ENCODE data around the gene SLC35B4. TPM values are rescaled to one million over a fixed set of nuclear protein-coding genes. Genes with fewer than 3 reads are reported as not detected.

SLC35B4 gene
- total RNA-seq, 1 experiment from 2014 or later, result 21.6 TPM

DNA sequence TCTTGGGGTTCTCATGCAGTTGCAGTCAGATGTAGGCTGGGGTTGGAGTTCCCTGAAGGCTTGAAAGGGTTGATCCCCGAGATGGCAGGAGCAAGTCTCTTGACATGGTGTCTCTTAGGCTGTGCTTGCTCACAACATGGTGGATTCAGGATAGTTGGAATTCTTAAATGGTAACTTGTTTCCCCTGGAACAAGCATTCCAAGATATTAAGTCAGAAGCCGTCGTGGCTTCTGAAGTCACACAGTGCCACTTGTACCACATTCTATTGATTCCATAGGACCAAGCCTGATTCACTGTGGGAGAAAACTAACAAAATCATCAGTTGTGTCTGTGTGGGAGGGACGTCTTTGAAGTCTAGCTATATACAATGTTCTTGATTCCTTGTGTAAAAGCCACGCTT is 3.5 kb upstream of the SLC35B4 start:
- Histone ChIP-seq H3K4me3 (ENCODE audit: low read depth in 2 of 2, low read length in 2 of 2) (no peak overlapping the region), H3K27me3 (ENCODE audit: control insufficient read depth, insufficient read depth, low read length) (no peaks in the 10 kb centered on the region), H3K9me3 (ENCODE audit: control insufficient read depth, insufficient read depth, low read depth, low read length) (no peaks in the 10 kb centered on the region), H3K36me3 (ENCODE audit: control insufficient read depth, insufficient read depth, low read length) (no peaks in the 10 kb centered on the region), H3K27ac (ENCODE audit: low read length) (no peak overlapping the region), H3K4me1 (ENCODE audit: control insufficient read depth, insufficient read depth, low read length) (peaks cover 9% of the 10 kb centered on the region)
- ChIA-PET POLR2A (no interaction called here), CTCF (no interaction called here)
- intact Hi-C loops (cut with micrococcal nuclease; ENCODE audit: unreplicated experiment), result no loop called here
- no TSS peak for BruUV-seq (replicated peaks)
- no peak for ATAC-seq
- in situ Hi-C loops (cut with HindIII; ENCODE audit: low pct_unique_long_range_greater_than_20kb, low sequenced_read_pairs), result no loop called here
- TF ChIP-seq, protein P1, sequence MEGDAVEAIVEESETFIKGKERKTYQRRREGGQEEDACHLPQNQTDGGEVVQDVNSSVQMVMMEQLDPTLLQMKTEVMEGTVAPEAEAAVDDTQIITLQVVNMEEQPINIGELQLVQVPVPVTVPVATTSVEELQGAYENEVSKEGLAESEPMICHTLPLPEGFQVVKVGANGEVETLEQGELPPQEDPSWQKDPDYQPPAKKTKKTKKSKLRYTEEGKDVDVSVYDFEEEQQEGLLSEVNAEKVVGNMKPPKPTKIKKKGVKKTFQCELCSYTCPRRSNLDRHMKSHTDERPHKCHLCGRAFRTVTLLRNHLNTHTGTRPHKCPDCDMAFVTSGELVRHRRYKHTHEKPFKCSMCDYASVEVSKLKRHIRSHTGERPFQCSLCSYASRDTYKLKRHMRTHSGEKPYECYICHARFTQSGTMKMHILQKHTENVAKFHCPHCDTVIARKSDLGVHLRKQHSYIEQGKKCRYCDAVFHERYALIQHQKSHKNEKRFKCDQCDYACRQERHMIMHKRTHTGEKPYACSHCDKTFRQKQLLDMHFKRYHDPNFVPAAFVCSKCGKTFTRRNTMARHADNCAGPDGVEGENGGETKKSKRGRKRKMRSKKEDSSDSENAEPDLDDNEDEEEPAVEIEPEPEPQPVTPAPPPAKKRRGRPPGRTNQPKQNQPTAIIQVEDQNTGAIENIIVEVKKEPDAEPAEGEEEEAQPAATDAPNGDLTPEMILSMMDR (IDR thresholded peaks at IDR 0.05), result no peak
- TF ChIP-seq, protein P2, sequence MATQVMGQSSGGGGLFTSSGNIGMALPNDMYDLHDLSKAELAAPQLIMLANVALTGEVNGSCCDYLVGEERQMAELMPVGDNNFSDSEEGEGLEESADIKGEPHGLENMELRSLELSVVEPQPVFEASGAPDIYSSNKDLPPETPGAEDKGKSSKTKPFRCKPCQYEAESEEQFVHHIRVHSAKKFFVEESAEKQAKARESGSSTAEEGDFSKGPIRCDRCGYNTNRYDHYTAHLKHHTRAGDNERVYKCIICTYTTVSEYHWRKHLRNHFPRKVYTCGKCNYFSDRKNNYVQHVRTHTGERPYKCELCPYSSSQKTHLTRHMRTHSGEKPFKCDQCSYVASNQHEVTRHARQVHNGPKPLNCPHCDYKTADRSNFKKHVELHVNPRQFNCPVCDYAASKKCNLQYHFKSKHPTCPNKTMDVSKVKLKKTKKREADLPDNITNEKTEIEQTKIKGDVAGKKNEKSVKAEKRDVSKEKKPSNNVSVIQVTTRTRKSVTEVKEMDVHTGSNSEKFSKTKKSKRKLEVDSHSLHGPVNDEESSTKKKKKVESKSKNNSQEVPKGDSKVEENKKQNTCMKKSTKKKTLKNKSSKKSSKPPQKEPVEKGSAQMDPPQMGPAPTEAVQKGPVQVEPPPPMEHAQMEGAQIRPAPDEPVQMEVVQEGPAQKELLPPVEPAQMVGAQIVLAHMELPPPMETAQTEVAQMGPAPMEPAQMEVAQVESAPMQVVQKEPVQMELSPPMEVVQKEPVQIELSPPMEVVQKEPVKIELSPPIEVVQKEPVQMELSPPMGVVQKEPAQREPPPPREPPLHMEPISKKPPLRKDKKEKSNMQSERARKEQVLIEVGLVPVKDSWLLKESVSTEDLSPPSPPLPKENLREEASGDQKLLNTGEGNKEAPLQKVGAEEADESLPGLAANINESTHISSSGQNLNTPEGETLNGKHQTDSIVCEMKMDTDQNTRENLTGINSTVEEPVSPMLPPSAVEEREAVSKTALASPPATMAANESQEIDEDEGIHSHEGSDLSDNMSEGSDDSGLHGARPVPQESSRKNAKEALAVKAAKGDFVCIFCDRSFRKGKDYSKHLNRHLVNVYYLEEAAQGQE (IDR thresholded peaks at IDR 0.05; ENCODE audit: insufficient read depth in 1 of 2, low read depth in 2 of 2, low read length in 1 of 2), result no peak
- TF ChIP-seq SIN3A (IDR thresholded peaks at IDR 0.05; ENCODE audit: borderline replicate concordance, insufficient read depth, low read depth, low read length), result no peak
- TF ChIP-seq POLR2AphosphoS5 (IDR thresholded peaks at IDR 0.05; ENCODE audit: low read depth, low read length), result no peak
- TF ChIP-seq TCF7L2 (IDR thresholded peaks at IDR 0.05; ENCODE audit: low read depth, low read length), result no peak
- DNase-seq (ENCODE audit: low read depth, low spot score), result no peak

DNA sequence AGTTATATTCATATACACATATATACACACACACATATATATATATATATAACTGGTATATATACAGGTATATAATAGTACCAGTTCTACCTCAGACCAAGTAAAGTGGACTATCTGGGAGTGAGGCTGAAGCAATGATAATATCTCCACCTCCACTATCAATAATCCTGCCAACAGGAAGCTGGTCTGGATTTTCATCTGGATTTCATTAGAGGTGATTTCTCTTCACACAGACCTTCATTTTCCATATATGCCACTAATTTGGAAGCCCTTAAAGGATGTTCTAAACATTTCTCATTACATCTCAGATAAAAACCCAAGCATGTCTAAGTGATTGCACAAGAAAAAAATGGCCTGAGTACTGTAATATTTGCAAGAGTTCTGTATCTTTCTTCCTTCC is 1.7 kb upstream of the SLC35B4 start:
- intact Hi-C loops (cut with micrococcal nuclease; ENCODE audit: unreplicated experiment), result no loop called here
- in situ Hi-C loops (cut with HindIII; ENCODE audit: low pct_unique_long_range_greater_than_20kb, low sequenced_read_pairs), result no loop called here
- CTCF ChIA-PET, result no interaction called here
- Histone ChIP-seq H3K27me3 (ENCODE audit: control insufficient read depth, insufficient read depth, low read length) (no peaks in the 10 kb centered on the region), H3K27ac (ENCODE audit: low read length) (no peak overlapping the region), H3K9me3 (ENCODE audit: control insufficient read depth, insufficient read depth, low read depth, low read length) (no peaks in the 10 kb centered on the region), H3K4me3 (ENCODE audit: low read depth in 2 of 2, low read length in 2 of 2) (no peak overlapping the region), H3K36me3 (ENCODE audit: control insufficient read depth, insufficient read depth, low read length) (no peaks in the 10 kb centered on the region), H3K4me1 (ENCODE audit: control insufficient read depth, insufficient read depth, low read length) (peaks cover 9% of the 10 kb centered on the region)
- ATAC-seq (no peak), DNase-seq (ENCODE audit: low read depth, low spot score) (no peak)
- BruUV-seq (replicated peaks), result no TSS peak
- POLR2A ChIA-PET, result no interaction called here
- TF ChIP-seq, protein P2 (IDR thresholded peaks at IDR 0.05; ENCODE audit: insufficient read depth in 1 of 2, low read depth in 2 of 2, low read length in 1 of 2), result no peak
